Tibial nerve (tissue), 4 donors: ENCODE data around the gene LRPPRC. TPM values are rescaled to one million over a fixed set of nuclear protein-coding genes. Genes with fewer than 3 reads are reported as not detected.

Experiments
- DNase-seq, 2 donors: peaks; one replicate each; pipeline ENCODE4 v3.0.0-alpha.2; 2019; ENCODE audit warnings: low spot score in 2 of 2
- H3K27ac ChIP-seq, 4 donors: fragments of 200-600 bp; sonication (generic) in 3 of 4; one replicate each; pipeline ENCODE4 v1.5.1; 2017 to 2019; ENCODE audit warnings: mild to moderate bottlenecking in 1 of 4
- H3K27me3 ChIP-seq, 2 donors: fragments of 200-600 bp; sonication (generic) in 1 of 2; one replicate each; pipeline versions ENCODE4 v1.5.1 to v1.6.0; 2017 to 2019
- H3K36me3 ChIP-seq, 3 donors: fragments of 200-600 bp; sonication (generic); one replicate each; pipeline ENCODE4 v1.5.1; 2018 to 2019
- H3K4me1 ChIP-seq, 4 donors: fragments of 200-600 bp; sonication (generic) in 3 of 4; one replicate each; pipeline ENCODE4 v1.5.1; 2017 to 2019
- H3K4me3 ChIP-seq, 4 donors: fragments of 200-600 bp; sonication (generic) in 3 of 4; one replicate each; pipeline ENCODE4 v1.5.1; 2017 to 2019; ENCODE audit warnings: mild to moderate bottlenecking in 1 of 4, moderate library complexity in 1 of 4
- H3K9me3 ChIP-seq, 4 donors: fragments of 200-600 bp; sonication (generic) in 3 of 4; one replicate each; pipeline ENCODE4 v1.5.1; 2017 to 2019
- EP300 ChIP-seq, 2 donors: sonication (generic); formaldehyde crosslinking; IDR thresholded peaks; one replicate each; pipeline ENCODE4 v1.6.1; 2017; ENCODE audit warnings: antibody characterized with exemption in 2 of 2, mild to moderate bottlenecking in 1 of 2
- POLR2A ChIP-seq, 2 donors: fragments of 450-650 bp; IDR thresholded peaks; one replicate each; pipeline ENCODE4 v1.6.1; 2017; ENCODE audit warnings: antibody characterized with exemption in 2 of 2, mild to moderate bottlenecking in 2 of 2, moderate library complexity in 2 of 2
- WGBS, 2 donors: methylation state at CpG; one replicate each; pipeline ENCODE4 v1.1.5; 2018; 5-methylcytosine and 5-hydroxymethylcytosine counted together
- small RNA-seq: library from RNA; depleted of rRNA; stranded (forward); fragments of <200 nt; gene quantifications from one replicate; pipeline ENCODE3, GENCODE V24; 2016
- total RNA-seq, 4 donors: library from RNA; depleted of rRNA; stranded (reverse); fragments of >200 nt; gene quantifications; one replicate each; pipeline ENCODE4 v1.1.0, GENCODE V29; 2016
- TF ChIP-seq, protein P1 (sequence below), 5 experiments: fragments of 200-600 bp in 3 of 5; fragments of 450-650 bp in 2 of 5; sonication (generic) in 3 of 5; IDR thresholded peaks; one replicate each; pipeline ENCODE4 v1.5.1; 2016 to 2019; ENCODE audit warnings: antibody characterized with exemption in 5 of 5, mild to moderate bottlenecking in 3 of 5, moderate library complexity in 2 of 5

The LRPPRC gene
- total RNA-seq, 4 donors from 2014 or later = 42.2 to 53.4 (median 49.7) TPM

DNA sequence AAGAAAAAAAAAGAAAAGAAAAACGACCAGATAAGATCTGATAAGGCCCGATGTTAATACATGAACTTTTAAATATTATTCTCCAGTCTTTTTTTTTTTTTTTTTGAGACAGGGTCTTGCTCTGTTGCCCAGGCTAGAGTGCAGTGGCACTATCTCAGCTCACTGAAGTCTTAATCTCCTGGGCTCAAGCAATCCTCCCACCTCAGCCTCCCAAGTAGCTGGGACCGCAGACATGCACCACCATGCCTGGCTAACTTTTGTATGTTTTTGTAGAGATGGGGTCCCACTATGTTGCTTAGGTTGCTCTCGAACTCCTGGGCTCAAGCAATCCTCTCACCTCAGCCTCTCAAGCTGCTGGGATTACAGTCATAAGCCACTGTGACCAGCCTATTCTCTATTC, 158.8 kb downstream of the LRPPRC start:
- no peak for DNase-seq
- Histone ChIP-seq H3K27me3 (peaks cover 0 to 8% of the 10 kb centered on the region in 2 donors), H3K4me3 (no peak overlapping the region), H3K27ac (no peak overlapping the region), H3K9me3 (no peaks in the 10 kb centered on the region), H3K36me3 (no peaks in the 10 kb centered on the region), H3K4me1 (peaks cover 0 to 2% (median 0%) of the 10 kb centered on the region in 4 donors)
- TF ChIP-seq, protein P1, sequence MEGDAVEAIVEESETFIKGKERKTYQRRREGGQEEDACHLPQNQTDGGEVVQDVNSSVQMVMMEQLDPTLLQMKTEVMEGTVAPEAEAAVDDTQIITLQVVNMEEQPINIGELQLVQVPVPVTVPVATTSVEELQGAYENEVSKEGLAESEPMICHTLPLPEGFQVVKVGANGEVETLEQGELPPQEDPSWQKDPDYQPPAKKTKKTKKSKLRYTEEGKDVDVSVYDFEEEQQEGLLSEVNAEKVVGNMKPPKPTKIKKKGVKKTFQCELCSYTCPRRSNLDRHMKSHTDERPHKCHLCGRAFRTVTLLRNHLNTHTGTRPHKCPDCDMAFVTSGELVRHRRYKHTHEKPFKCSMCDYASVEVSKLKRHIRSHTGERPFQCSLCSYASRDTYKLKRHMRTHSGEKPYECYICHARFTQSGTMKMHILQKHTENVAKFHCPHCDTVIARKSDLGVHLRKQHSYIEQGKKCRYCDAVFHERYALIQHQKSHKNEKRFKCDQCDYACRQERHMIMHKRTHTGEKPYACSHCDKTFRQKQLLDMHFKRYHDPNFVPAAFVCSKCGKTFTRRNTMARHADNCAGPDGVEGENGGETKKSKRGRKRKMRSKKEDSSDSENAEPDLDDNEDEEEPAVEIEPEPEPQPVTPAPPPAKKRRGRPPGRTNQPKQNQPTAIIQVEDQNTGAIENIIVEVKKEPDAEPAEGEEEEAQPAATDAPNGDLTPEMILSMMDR (IDR thresholded peaks at IDR 0.05) = no peak
- TF ChIP-seq EP300 (IDR thresholded peaks at IDR 0.05) = no peak
- TF ChIP-seq POLR2A (IDR thresholded peaks at IDR 0.05) = no peak
- 86 to 89% methylated on average over 4 of the region's 4 CpGs for WGBS, 2 donors

Small RNAs within 50 kb of the gene (small RNA-seq; reads per million reads assigned to genes)
- not detected for gene RN7SL455P
- not detected for gene RNU6-1048P

Other genes starting within 250 kb of the LRPPRC start
- gene DYNC2LI1, start 221.9 kb downstream of the LRPPRC start, total RNA-seq = 10 to 100 TPM; 19.5 to 37.3 (median 33.1) TPM
- not detected for gene ABCG5, start 157.2 kb downstream of the LRPPRC start, total RNA-seq
- not detected for gene ABCG8, start 157.0 kb downstream of the LRPPRC start, total RNA-seq
- 10 to 100 TPM; 35.1 to 72.6 (median 61.5) TPM for gene PPM1B, start 172.9 kb upstream of the LRPPRC start, total RNA-seq